NCI-H2227 (cell line): ENCODE data around the gene GPR173.

Experiments
- DNase-seq: peaks from one replicate; lab custom pipeline; 2025; ENCODE audit not compliant: unreplicated experiment; lab: John Stamatoyannopoulos, UW

The GPR173 gene, protein sequence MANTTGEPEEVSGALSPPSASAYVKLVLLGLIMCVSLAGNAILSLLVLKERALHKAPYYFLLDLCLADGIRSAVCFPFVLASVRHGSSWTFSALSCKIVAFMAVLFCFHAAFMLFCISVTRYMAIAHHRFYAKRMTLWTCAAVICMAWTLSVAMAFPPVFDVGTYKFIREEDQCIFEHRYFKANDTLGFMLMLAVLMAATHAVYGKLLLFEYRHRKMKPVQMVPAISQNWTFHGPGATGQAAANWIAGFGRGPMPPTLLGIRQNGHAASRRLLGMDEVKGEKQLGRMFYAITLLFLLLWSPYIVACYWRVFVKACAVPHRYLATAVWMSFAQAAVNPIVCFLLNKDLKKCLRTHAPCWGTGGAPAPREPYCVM

GRCh38 chrX:53048169-53049126 lies at the start of gene GPR173:
TSS of gene GPR173 (plus strand) at chrX:53048789. CDS start at chrX:53076622, 27,833 bp downstream.
- peak; percentile 85 for DNase-seq

DNA sequence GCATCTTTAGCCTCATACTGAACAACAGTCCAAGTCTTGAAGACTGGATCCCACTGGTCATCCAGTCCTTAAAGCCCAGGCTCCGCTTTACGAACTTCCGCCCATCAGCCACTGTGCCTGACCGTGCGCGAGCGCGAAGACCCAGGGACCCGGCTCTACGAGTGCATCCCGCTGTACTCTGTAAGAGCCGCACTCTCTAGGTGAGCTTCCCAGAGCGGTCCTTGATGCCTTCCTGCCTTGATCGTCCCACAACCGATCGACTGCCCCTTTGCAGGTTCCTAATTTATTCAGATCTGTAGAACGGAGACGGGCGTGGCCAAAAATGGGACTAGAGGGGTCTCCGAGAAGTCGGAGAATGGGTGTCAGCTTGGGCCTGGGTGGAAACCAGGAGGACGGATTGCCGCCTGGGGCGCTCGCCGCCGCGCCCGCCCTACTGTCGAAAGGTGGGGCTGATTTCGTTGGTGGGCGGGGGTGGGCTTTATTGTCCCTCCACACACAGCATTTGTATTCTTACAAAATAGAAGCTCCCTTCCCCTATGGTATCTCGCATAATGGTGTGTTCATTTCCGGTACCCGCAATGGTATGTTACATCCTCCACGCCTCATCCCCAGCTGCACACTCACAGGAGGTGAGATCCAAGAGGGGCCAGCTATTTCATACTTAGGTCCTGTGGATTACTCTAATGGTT lies 48.0 kb upstream of the GPR173 start:
- DNase-seq, result no peak

GRCh38 chrX:53001958-53002357 lies 46.6 kb upstream of the GPR173 start:
- no peak for DNase-seq

DNA sequence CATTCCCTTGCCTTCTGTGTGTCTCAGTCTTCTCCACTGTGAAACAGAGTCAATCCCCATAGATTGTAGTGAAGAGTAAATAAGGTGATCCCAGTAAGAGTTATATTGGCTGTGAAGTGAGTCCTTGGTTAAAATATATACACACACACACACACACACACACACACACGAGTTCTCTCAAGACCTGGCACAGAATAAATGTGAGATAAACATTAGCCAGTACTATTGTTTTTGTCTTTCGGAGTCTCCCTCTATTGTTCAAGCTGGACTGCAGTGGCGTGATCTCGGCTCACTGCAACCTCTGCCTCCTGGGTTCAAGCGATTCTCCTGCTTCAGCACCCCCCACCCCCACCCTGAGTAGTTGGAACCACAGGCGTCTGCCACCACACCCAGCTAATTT lies 45.5 kb upstream of the GPR173 start:
- DNase-seq, result no peak

- no peak for DNase-seq
These were observed 44.6 kb upstream of the GPR173 start for GRCh38 chrX:53004038-53004437.

- DNase-seq, result peak; percentile 9
These were observed 43.8 kb upstream of the GPR173 start for GRCh38 chrX:53004811-53005210.

DNA sequence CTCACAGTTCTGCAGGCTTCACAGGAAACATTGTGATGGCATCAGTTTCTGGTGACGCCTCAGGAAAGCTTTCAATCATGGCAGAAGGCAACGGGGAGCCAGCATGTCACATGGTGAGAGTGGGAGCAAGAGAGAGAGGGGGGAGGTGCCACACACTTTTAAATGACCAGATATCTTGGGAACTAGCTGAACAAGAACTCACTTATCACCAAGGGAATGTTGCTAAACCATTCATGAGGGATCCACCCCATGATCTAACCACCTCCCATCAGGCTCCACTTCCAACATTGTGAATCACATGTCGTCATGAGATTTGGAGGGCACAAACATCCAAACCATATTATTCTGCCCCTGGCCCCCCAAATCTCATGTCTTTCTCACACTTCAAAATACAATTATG lies 43.3 kb upstream of the GPR173 start:
- no peak for DNase-seq

DNA sequence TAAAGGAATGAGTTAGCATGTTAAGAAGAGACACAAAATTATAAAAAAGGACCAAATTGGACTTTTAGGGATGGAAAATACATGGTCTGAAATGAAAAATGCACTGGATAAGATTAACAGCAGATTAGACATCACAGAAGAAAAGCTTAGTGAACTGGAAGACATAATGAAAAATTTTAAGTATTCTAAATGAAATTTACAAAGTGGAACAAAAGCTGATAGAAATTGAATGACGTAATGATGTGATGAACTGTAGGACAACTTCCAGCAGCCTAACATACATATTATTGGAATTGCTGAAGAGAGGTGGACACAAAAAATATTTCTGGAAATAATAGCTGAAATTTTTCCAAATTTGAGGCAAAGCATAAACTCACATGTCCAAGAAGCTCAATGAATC lies 39.6 kb upstream of the GPR173 start:
- DNase-seq, result no peak

DNA sequence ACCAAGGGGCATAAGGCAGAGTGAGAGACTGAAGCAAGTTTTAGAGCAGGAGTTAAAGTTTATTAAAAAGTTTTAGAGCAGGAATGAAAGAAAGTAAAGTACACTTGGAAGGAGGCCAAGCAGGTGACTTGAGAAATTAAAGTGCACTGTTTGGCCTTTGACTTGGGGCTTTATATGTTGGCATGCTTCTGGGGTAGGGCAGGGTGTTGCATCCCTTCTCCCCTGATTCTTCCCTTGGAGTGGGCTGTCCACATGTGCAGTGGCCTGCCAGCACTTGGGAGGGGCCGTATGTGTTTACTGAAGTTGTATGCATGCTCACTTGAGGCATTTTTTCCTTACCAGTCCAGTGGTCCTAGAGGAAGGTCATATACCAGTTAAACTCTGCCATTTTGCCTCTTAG lies 35.3 kb upstream of the GPR173 start:
- DNase-seq, result no peak

DNA sequence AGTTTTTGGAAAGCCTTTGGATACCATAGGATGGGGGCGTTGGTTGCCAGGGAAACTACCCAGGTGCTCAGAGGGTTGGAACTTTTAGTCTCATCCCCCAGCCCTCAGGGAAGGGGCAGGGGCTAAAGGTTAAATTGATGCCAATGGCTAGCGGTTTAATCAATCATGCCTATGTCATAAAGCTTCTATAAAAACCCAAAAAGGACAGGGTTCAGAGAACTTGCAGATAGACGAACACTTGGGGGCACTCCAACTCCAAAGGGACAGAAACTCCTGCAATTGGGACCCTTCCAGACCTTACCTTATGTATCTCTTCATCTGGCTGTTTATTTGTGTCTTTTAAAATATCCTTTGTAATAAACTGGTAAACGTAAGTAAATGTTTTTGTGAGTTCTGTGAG lies 30.0 kb upstream of the GPR173 start:
- no peak for DNase-seq

- no peak for DNase-seq
These were observed 26.2 kb upstream of the GPR173 start for GRCh38 chrX:53022381-53022780.

DNA sequence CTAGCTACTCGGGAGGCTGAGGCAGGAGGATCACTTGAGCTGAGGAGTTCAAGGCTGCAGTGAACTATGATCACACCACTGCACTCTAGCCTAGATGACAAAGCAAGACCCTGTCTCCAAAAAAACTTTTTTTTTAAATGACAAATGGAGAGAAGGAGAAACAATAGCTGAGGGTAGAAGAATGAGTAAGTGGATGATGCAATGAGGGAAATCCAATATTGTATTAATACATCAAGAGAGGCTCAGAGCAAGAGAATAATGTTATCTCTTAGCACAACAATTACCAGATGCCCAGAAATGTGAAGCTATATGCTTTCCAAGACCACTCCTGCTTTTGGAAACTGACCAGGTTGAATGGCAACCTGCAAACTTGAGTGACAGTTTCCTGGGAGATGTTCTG lies 19.9 kb upstream of the GPR173 start:
- DNase-seq, result no peak

DNA sequence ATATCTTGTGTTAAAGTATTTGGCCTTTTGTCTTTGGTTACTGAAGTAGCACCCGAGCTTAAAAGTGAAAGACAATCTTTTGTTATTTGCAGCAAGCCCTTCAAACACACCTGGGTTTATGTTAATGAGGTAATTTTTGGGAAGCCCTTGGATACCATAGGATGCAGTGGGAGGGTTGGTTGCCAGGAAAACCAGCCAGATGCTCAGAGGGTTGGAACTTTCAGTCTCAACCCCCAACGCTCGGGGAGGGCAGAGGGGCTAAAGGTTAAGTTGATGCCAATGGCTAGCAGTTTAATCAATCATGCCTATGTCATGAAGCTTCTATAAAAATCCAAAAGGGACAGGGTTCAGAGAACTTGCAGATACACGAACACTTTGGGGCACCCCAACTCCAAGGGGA lies 17.2 kb upstream of the GPR173 start:
- no peak for DNase-seq

- no peak for DNase-seq
These were observed 12.4 kb upstream of the GPR173 start for GRCh38 chrX:53036149-53036548.

GRCh38 chrX:53039236-53039635 lies 9.4 kb upstream of the GPR173 start:
- DNase-seq, result no peak

GRCh38 chrX:53044995-53045394 lies 3.6 kb upstream of the GPR173 start:
- DNase-seq, result no peak

GRCh38 chrX:53047228-53047627 lies 1.4 kb upstream of the GPR173 start:
- peak; percentile 55 for DNase-seq

DNA sequence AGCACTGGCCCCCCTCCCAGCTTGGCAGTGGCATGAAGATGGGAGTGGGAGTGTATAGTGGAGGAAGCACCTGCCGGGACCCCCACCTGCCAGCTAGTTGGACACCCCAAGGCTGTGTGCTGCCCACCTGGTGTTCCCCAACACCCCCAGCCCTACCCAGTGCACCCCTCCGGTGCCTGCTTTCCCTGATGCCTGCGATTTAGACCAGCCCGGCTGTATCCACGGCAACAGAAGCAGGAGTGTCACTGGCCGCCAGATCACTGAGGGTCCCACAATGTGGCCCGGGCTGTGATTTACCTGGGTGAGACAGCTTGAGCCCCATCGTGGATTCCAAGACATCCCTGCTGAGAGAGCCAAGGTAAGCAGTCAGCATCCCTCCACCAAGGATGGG lies 533 bp downstream of the GPR173 start:
- DNase-seq, result peak; percentile 39

- DNase-seq, result no peak
These were observed 2.3 kb downstream of the GPR173 start for GRCh38 chrX:53050841-53051240.

DNA sequence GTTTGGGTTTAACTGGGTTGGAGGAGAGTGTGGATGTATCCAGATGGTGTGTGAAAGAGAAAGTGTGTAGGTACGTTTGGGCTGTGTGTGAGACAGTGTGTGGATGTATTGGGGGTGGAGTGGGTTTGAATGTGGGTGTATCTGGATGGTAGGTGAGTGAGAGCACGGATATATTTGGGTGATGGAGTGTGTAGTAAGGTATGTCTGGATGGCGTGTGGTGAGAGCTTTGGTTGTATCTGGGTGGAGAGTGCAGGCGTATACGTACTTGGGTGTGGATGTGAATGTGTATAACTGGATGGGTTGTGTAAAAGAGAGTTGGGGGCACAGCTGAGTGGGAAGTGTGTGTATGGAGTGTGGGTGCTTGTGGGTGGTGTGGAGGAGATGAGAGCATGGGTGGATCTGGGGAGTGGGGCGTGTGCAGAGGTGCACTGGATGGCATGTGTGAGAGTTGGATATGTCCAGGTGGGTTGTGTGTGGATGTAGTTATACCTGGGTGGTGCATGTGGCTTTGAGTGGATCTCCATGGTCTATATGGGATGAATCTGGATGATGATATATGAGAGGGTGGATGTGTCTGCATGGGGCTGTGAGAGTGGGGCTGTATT lies 6.8 kb downstream of the GPR173 start:
- no peak for DNase-seq

- no peak for DNase-seq
These were observed 7.7 kb downstream of the GPR173 start for GRCh38 chrX:53056292-53056691.
